Ovary (tissue), 3 donors: ENCODE results near the gene MAP3K12.

Source experiments
- EP300 ChIP-seq: sonication (generic); formaldehyde crosslinking; IDR thresholded peaks from one replicate; pipeline ENCODE4 v1.6.1; 2017; ENCODE audit warnings: antibody characterized with exemption
- POLR2A ChIP-seq: fragments of 450-650 bp; IDR thresholded peaks from one replicate; pipeline ENCODE4 v1.6.1; 2017; ENCODE audit warnings: antibody characterized with exemption, mild to moderate bottlenecking, moderate library complexity
- TF ChIP-seq, protein P1 (sequence below), 3 donors: fragments of 450-650 bp in 2 of 3; fragments of 200-600 bp in 1 of 3; IDR thresholded peaks; one replicate each; pipeline versions ENCODE4 v1.5.1 to v1.8.0; 2016 to 2022; ENCODE audit warnings: antibody characterized with exemption in 3 of 3, mild to moderate bottlenecking in 1 of 3
- donor health status: DM: no; HTN: no; CAD: no.

DNA sequence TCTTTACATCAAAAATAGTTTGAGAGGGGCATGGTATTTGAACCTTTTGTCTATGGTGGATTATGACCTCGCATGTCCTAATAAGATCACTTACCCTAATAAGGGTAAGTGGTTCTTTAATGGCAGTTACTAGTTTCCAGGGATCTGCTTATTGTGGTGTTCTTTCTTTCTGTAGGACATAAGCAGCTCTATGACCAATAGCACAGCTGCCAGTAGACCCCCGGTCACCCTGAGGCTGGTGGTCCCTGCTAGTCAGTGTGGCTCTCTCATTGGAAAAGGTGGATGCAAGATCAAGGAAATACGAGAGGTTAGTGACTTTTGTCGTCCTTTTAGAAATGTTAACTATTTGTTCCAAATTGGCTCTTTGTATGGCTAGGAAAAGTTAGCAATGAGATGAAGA, 40.2 kb downstream of the MAP3K12 start:
- TF ChIP-seq EP300 (no peak), POLR2A (no peak)
- TF ChIP-seq, protein P1, sequence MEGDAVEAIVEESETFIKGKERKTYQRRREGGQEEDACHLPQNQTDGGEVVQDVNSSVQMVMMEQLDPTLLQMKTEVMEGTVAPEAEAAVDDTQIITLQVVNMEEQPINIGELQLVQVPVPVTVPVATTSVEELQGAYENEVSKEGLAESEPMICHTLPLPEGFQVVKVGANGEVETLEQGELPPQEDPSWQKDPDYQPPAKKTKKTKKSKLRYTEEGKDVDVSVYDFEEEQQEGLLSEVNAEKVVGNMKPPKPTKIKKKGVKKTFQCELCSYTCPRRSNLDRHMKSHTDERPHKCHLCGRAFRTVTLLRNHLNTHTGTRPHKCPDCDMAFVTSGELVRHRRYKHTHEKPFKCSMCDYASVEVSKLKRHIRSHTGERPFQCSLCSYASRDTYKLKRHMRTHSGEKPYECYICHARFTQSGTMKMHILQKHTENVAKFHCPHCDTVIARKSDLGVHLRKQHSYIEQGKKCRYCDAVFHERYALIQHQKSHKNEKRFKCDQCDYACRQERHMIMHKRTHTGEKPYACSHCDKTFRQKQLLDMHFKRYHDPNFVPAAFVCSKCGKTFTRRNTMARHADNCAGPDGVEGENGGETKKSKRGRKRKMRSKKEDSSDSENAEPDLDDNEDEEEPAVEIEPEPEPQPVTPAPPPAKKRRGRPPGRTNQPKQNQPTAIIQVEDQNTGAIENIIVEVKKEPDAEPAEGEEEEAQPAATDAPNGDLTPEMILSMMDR (IDR thresholded peaks at IDR 0.05), result no peak
